DMS 273 (cell line): Measurements from ENCODE around the gene ITPK1.

Source experiments
- DNase-seq: peaks from one replicate; lab custom pipeline; 2025; ENCODE audit not compliant: unreplicated experiment; lab: John Stamatoyannopoulos, UW

Gene ITPK1

GRCh38 chr14:93011650-93012325, 103.9 kb downstream of the ITPK1 start:
- DNase-seq = peak; percentile 83

GRCh38 chr14:93011141-93011529, 104.6 kb downstream of the ITPK1 start:
- no peak for DNase-seq

DNA sequence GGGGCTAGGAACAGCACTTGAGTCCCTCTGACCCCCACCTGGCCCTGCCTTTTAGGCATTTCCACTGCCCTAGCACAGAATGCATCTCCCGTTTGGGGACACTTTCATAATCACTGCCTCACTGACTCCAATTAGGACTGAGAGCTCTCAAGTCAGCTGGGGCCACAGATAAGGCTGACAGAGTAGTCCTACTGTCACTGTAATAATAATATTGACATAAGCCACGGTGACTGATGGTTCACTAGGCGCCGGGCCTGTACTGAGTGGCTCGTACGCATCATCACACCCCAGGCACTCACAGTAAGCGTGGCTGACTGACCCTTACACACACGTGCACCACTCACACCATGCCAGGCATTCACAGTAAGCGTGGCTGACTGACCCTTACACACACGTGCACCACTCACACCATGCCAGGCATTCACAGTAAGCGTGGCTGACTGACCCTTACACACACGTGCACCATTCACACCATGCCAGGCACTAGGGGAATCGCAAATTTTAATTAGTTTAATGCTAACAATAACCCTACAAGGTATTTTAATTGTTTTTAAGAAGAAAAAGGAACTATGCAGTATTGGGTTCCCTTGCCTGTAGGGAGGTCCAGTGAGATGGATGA, 105.1 kb downstream of the ITPK1 start:
- no peak for DNase-seq

DNA sequence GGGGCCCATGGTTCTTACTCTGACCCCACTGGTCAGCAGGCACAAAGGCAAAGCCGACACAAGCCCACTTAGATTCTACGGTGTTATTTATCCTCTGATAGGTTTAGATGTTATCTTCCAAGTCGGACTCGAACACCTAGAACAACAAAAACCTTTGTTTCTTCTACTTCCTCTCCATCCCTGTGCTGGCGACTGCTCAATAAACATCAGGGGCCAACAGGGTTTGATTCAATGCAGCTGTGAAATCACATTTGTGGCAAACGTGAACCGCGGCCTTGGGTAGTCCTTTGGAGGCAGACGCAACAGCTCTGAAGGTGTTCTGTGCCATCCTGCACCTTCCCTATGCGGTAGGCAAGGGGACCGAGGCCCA, 105.6 kb downstream of the ITPK1 start:
- no peak for DNase-seq

DNA sequence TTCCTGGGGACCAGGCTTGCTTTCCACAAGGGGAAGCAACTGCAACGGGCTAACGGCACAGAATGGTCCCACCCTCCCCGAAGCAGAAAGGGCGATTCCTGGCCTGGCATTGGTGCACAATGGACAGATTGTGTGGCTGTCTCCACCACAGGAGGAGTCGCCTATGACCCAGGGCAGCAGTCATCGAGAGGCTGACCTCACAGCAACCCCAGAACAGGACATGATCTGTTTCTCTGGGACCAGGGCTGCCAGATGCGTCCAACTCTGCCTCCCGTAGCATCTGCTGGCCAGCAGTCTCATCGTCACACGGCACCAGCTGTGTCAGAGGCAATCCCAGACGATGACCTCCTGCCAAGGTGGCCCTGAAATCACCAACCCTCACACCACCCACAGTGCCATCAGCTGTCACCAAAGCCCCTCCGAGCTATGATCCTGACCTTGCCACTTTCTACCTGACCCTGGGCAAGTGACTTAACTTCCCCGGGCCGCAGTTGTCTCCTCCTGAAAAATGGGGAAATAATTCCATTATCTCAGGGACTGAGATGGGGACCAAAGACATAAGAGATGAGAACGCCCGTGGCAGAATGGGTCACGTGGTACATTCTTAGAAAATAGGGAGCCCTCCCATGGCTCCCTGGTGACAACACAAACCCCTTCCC, 106.1 kb downstream of the ITPK1 start:
- DNase-seq = peak; percentile 53

DNA sequence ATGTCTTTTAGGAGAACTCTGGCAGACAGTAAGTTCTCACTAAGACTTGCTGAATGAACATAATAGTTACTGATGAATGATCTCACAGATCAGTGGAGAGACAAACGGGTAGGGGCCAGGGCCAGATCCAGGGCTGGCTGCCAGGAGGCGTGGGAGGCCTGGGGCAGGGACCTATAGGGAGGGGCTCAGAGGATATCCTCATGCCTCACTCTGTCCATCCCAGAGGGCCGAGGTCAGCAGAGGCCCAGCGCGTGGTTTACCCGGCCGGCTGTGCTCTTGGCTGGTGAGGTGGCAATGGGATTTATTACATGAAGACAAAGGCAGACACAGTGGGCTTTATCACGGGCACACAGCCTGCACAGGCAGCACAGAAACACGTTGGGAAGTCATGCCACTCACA, 107.3 kb downstream of the ITPK1 start:
- no peak for DNase-seq

DNA sequence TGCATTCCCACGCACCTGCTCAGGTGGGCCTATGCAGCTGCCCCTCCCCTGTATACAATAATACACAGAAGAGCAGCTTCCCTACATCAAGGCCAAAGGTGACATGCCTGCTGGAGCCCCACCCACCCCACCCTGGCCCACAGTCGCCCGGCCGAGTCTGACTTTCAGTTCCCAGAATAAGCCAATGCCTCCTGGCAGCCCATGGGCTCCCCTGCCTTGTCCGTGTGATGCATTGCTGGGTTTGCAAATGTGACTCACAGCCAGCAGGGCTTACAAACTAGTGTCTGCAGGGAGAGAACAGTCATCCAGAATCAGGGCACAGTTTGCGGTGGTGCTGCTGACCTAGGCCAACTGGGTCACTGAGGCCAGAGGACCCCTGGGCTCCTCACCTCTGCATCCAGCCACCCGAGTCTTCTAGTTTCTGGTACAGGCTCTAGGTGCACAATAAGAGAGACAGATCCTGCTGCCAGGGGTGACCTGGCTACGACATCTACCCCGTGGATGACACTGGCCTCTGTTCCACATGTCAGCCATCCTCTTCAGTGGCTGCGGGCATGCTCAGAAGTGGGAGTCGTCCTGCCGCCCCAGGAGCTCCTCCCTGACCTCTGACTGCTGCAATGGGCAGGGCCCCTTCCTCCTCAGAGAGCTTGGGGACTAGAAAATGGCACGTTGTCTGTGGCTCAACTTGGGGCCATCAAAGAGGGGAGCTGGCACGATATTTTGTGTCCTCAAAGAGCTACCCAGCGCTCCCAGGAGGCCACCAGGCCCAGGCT, 108.3 kb downstream of the ITPK1 start:
- no peak for DNase-seq

GRCh38 chr14:93006567-93007051, 109.1 kb downstream of the ITPK1 start:
- no peak for DNase-seq

GRCh38 chr14:93005838-93006237, 109.9 kb downstream of the ITPK1 start:
- DNase-seq = no peak

DNA sequence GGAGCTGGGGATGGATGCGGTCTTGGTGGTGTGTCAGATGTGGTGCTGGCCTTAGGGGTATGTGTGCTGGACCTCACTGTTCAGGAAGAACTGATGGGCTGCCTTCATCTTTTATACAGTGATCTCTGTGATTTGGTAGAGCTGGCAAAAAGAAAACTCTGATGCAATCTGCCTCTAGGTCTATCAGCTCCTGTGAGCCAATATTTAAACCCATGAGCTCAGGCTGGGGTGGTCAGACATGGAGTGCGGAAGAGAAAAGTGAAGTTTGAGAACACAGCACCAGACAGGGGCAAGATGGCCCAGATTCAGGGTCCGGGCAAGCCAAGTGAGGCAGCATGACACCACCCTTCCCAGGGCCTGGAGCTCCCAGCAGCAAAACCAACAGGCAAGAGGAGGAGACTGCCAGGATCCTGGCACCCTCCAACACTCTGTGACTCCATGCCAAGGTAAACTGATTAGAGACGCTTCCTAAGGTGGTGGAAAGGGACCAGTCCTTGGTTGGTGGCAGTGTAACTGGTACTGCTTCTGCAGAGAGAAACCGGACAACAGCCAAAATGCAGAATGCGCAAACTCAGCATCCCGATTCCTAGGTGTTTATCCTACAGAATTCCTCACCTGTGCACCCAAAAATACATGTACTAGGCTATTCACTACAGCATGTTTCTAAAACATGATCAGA, 110.5 kb downstream of the ITPK1 start:
- DNase-seq = no peak

- DNase-seq = no peak
Measured at GRCh38 chr14:93004699-93005082, 111.0 kb downstream of the ITPK1 start.

GRCh38 chr14:93003945-93004698, 111.6 kb downstream of the ITPK1 start:
- no peak for DNase-seq

DNA sequence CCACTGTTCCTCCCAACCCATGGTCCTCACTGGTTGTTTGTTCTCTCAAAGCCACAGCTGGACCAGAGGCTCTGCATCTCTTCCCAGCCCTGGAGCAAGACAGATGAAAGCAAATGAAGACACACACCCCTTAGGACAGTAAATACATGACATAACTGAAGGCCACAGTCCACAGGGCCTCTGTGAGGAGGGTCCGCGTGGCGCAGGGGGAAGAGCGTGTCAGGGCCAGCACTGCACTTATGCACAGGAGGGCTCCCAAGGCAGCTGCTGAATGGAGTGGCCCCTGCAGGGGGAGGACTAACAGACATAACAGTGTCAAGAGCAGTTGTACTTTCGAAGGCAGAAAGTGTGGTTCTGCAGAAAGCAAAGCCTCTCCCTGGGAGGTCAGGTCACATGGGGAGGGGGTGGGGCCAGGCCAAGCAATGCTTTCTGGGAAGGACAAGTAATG, 112.8 kb downstream of the ITPK1 start:
- no peak for DNase-seq

DNA sequence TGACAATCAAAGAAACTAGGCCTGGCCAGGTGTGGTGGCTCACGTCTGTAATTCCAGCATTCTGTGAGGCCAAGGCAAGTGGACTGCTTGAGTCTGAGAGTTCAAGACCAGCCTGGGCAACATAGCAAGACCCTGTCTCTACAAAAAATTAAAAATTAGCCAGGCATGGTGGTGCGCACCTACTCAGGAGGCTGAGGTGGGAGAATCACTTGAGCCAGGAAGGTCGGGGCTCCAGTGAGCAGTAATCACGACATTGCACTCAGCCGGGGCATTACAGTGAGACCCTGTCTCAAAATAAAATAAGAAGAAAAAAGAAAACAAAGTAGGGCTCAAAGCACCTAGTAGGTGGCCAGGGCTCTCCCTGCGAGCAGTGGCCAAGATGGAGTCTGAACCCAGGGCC, 113.7 kb downstream of the ITPK1 start:
- DNase-seq = no peak

GRCh38 chr14:92998946-92999345, 116.8 kb downstream of the ITPK1 start:
- DNase-seq = no peak

GRCh38 chr14:92997343-92998061, 118.2 kb downstream of the ITPK1 start:
- DNase-seq = no peak

DNA sequence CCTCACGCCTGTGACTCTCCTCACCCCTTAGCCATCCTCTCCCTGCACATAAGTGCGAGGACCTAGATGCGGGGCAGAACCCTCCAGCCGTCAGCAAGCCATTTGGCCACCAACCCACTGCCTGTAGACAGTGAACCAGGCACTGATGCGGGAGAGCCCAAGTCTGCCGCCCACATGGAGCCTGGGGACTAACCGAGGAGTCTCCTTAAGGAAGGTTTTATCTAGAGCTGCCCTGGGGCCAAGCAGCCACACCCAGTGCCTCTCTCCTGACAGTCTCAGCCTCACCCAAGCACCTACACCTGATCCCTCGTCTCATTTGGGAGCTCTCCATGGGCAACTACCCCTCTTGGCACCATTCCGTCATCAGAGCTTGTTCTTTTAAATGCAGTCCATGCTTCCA, 120.1 kb downstream of the ITPK1 start:
- no peak for DNase-seq

DNA sequence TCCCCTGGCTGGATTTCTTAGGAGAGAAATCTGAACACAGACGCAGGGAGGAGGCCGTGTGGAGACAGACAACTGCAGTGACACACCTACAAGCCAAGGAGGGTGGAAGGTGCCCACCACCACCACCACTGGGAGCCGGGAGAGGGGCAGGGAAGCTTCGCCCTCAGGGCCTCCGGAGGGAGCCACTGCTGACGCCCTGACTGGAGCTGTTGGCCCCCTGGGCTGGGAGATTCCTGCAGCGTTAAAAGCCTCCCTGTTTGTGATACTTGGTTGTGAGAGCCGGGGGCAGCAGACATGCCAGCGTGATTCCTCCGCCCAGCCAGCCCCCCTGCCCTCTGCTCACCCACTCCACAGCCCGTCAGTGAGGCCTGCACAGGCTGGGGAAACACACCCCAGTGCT, 120.8 kb downstream of the ITPK1 start:
- no peak for DNase-seq

DNA sequence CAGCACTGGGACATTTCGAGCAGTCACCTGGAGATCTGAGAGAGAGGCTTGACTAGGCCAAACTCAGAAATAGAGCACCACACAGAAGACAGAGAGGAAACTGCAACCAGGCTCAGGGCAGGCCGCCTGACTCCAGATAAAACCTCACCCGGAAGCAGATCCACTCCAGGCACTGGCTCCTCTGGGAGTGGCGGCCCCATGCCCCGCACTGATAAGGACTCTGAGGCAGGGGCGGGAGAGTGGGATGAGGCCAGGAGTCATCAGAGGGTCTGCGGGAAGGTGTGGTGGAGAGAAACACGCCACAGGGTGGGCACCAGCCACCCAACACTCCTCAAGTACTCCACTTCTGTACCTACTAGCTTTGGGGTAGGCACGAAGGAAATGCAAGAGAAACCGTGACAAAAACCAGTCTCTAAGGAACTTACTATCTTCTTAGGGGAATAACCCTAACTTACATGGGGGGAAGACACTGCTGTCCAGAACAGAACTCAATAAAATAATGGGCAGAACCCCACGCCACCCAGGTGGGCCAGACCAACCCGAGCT, 121.5 kb downstream of the ITPK1 start:
- DNase-seq = no peak
